Neural progenitor cell (in vitro differentiated cells): ENCODE data around the gene AQP6. TPM values are rescaled to one million over a fixed set of nuclear protein-coding genes. Genes with fewer than 3 reads are reported as not detected.
A peak's percentile ranks its signal among the peaks of the same experiment; 100 is the strongest.

Experiments
- DNase-seq: peaks from one replicate; pipeline ENCODE4 v3.0.0-alpha.2; 2016; ENCODE audit warnings: low spot score
- H2AFZ ChIP-seq: fragments of 200-600 bp; sonication (generic); replicated peaks from 2 replicates; pipeline ENCODE4 v1.6.1; 2016; ENCODE audit warnings: antibody characterized with exemption
- H3F3A ChIP-seq: fragments of 200-600 bp; sonication (generic); 2 replicates; pipeline ENCODE4 v1.6.1; 2016; ENCODE audit warnings: antibody characterized with exemption, low read depth
- H3K27ac ChIP-seq: fragments of 200-600 bp; sonication (generic); 2 replicates; pipeline ENCODE4 v1.5.1; 2016; ENCODE audit warnings: mild to moderate bottlenecking
- H3K27me3 ChIP-seq: fragments of 200-600 bp; sonication (generic); 2 replicates; pipeline ENCODE4 v1.6.1; 2016; ENCODE audit warnings: mild to moderate bottlenecking, moderate library complexity
- H3K36me3 ChIP-seq: fragments of 200-600 bp; sonication (generic); 2 replicates; pipeline ENCODE4 v1.5.1; 2016
- H3K4me1 ChIP-seq: fragments of 200-600 bp; sonication (generic); 2 replicates; pipeline ENCODE4 v1.6.1; 2016; ENCODE audit warnings: mixed run types
- H3K4me2 ChIP-seq: fragments of 200-600 bp; sonication (generic); 2 replicates; pipeline ENCODE4 v1.6.1; 2016
- H3K4me3 ChIP-seq: fragments of 200-600 bp; sonication (generic); 2 replicates; pipeline ENCODE4 v1.5.1; 2016
- H3K79me2 ChIP-seq: fragments of 200-600 bp; sonication (generic); 2 replicates; pipeline ENCODE4 v1.6.1; 2016; ENCODE audit warnings: low read depth
- H3K9ac ChIP-seq: fragments of 200-600 bp; sonication (generic); 2 replicates; pipeline ENCODE4 v1.6.1; 2016
- H3K9me3 ChIP-seq: fragments of 200-600 bp; sonication (generic); 2 replicates; pipeline ENCODE4 v1.5.1; 2016; ENCODE audit warnings: low read depth
- H4K20me1 ChIP-seq: fragments of 200-600 bp; sonication (generic); 2 replicates; pipeline ENCODE4 v1.6.1; 2016; ENCODE audit warnings: low read depth
- H3K27ac Mint-ChIP-seq: 3 replicates; pipeline ENCODE4 v1.8.0; 2021; ENCODE audit warnings: mixed read lengths
- H3K27me3 Mint-ChIP-seq: 2 replicates; pipeline ENCODE4 v1.8.0; 2022; ENCODE audit warnings: low read depth, mild to moderate bottlenecking, inconsistent platforms, moderate library complexity, mixed read lengths; ENCODE audit not compliant: insufficient read depth
- H3K36me3 Mint-ChIP-seq: 3 replicates; pipeline ENCODE4 v1.8.0; 2021; ENCODE audit warnings: mixed read lengths
- H3K4me1 Mint-ChIP-seq: 3 replicates; pipeline ENCODE4 v1.8.0; 2021; ENCODE audit warnings: mixed read lengths
- H3K4me3 Mint-ChIP-seq: 3 replicates; pipeline ENCODE4 v1.8.0; 2021; ENCODE audit warnings: mild to moderate bottlenecking, moderate library complexity, mixed read lengths
- H3K9me3 Mint-ChIP-seq: 3 replicates; pipeline ENCODE4 v1.8.0; 2020; ENCODE audit warnings: mixed read lengths
- EZH2 ChIP-seq: fragments of 200-600 bp; sonication (generic); IDR thresholded peaks from 2 replicates; pipeline ENCODE4 v1.6.1; 2017; ENCODE audit warnings: antibody characterized with exemption, mild to moderate bottlenecking, moderate library complexity
- EZH2phosphoT487 ChIP-seq: fragments of 200-600 bp; sonication (generic); IDR thresholded peaks from 2 replicates; pipeline ENCODE4 v1.6.1; 2017; ENCODE audit warnings: antibody characterized with exemption
- total RNA-seq: library from RNA; depleted of rRNA; stranded (reverse); fragments of >200 nt; gene quantifications from 2 replicates; pipeline ENCODE4 v1.2.3, GENCODE V29; 2015; ENCODE audit warnings: low replicate concordance
- TF ChIP-seq, protein P1 (sequence below): fragments of 200-600 bp; sonication (generic); IDR thresholded peaks from 2 replicates; pipeline ENCODE4 v1.5.1; 2017; ENCODE audit warnings: antibody characterized with exemption, mild to moderate bottlenecking

Gene AQP6
- total RNA-seq, 1 donor from 2014 or later: not detected

DNA sequence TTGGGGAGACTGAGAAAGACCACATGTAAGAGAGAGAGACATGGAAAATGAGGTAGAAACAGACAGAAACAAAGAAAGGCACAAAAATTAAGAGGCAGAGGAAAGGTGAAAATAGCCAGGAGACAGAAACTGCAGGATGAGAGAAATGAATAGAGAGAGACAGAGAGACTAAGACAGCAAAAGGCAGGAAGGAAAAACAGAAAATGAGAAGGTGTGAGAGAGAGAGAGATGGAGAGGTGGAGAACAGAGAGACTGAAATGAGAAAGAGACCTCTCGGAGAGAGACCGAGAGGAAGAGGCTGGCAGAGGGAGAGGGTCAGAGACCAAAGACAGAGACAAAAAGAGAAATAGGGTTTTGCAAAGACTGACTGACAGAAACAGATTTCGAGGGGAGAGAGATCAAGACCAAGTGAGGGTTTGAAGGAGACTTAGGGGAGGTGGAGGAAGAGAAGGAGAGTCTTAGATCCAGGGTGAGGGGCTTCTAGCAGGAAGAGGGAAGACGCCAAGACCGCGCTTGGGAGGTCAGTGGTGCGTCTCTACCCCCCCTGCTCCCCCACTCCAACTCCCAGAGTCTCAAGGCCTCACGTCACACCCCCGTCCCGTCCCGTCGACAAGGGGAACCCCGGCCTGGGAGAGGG, 12.2 kb upstream of the AQP6 start:
- peak overlapping the region; percentile 41 for H3K4me3 ChIP-seq
- H3F3A ChIP-seq: peaks cover 19% of the 10 kb centered on the region
- peak overlapping the region; percentile 78 for H2AFZ ChIP-seq
- Mint-ChIP-seq H3K36me3 (no peaks in the 10 kb centered on the region), H3K9me3 (no peaks in the 10 kb centered on the region), H3K27ac (no peak overlapping the region), H3K4me1 (peaks cover 39% of the 10 kb centered on the region), H3K4me3 (peak overlapping the region; percentile 44), H3K27me3 (peaks cover 30% of the 10 kb centered on the region)
- no peak overlapping the region for H3K27ac ChIP-seq
- TF ChIP-seq, protein P1, sequence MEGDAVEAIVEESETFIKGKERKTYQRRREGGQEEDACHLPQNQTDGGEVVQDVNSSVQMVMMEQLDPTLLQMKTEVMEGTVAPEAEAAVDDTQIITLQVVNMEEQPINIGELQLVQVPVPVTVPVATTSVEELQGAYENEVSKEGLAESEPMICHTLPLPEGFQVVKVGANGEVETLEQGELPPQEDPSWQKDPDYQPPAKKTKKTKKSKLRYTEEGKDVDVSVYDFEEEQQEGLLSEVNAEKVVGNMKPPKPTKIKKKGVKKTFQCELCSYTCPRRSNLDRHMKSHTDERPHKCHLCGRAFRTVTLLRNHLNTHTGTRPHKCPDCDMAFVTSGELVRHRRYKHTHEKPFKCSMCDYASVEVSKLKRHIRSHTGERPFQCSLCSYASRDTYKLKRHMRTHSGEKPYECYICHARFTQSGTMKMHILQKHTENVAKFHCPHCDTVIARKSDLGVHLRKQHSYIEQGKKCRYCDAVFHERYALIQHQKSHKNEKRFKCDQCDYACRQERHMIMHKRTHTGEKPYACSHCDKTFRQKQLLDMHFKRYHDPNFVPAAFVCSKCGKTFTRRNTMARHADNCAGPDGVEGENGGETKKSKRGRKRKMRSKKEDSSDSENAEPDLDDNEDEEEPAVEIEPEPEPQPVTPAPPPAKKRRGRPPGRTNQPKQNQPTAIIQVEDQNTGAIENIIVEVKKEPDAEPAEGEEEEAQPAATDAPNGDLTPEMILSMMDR: no peak
- TF ChIP-seq EZH2phosphoT487 (no peak), EZH2 (peak; percentile 75)
- peaks cover 23% of the 10 kb centered on the region for H4K20me1 ChIP-seq
- no peaks in the 10 kb centered on the region for H3K9me3 ChIP-seq
- peaks cover 37% of the 10 kb centered on the region for H3K4me1 ChIP-seq
- no peaks in the 10 kb centered on the region for H3K79me2 ChIP-seq
- no peak overlapping the region for H3K9ac ChIP-seq
- no peaks in the 10 kb centered on the region for H3K36me3 ChIP-seq
- DNase-seq: no peak
- peaks cover 92% of the 10 kb centered on the region for H3K27me3 ChIP-seq
- peak overlapping the region; percentile 77 for H3K4me2 ChIP-seq

DNA sequence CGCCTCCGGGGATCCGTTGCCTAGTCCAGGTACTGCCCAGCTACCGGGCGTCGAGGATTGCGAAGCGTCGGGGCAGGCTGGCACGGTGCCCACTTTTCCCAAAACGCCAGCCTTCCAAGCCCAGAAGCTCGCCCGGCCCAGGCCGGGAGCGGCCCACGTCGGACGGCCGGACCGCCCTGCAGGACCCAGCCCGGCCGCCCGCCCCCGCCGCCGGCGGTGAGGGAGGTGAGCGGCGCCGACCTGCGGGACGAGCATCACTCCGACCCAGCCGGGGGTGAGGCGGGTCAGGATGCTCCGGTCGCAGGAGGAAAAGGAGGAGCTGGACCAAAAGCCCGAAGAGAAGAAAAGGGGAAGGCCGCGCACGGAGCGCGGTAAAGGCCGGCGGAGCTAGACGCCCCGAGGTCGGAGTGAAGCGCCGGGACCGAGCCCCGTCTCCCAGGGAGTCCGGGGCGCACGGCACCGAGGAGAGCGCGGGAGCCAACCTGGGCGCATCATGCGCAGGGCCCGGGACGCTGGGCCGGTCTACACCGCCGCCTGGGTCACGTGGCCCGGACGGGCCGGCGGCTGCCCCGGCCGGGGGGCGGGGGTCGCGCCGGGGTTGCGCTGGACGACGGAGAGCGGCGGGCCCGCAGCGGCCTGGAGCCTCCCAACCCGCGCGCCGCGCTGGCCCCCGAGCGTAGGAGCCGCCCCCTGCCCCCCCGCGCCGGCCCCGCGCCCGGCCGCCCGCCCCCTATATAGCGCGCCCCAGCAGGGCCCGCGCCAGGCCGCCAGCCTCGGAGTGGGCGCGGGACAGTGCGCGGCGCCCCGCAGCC, 11.4 kb upstream of the AQP6 start, which contains the start of gene AQP5:
TSS of gene AQP5 (plus strand) at position 762 of the 812 bp plus-strand sequence. CDS start 146 bp downstream, outside the sequence.
- H3K4me2 ChIP-seq: peak within 1 kb of the TSS; percentile 77
- H3K27me3 ChIP-seq: peaks cover 95% of the 10 kb centered on the region
- Mint-ChIP-seq H3K4me3 (peak within 1 kb of the TSS; percentile 48), H3K36me3 (no peaks in the 10 kb centered on the region), H3K27me3 (peaks cover 30% of the 10 kb centered on the region), H3K9me3 (no peaks in the 10 kb centered on the region), H3K27ac (no peak within 1 kb of the TSS), H3K4me1 (peaks cover 40% of the 10 kb centered on the region)
- H3F3A ChIP-seq: peaks cover 19% of the 10 kb centered on the region
- H4K20me1 ChIP-seq: peaks cover 23% of the 10 kb centered on the region
- DNase-seq: peak; percentile 64
- no peaks in the 10 kb centered on the region for H3K36me3 ChIP-seq
- peak within 1 kb of the TSS; percentile 78 for H2AFZ ChIP-seq
- H3K27ac ChIP-seq: no peak within 1 kb of the TSS
- no peak within 1 kb of the TSS for H3K9ac ChIP-seq
- H3K4me1 ChIP-seq: peaks cover 32% of the 10 kb centered on the region
- no peaks in the 10 kb centered on the region for H3K79me2 ChIP-seq
- H3K9me3 ChIP-seq: no peaks in the 10 kb centered on the region
- TF ChIP-seq, protein P1: no peak
- TF ChIP-seq EZH2phosphoT487 (peak; percentile 86), EZH2 (peak; percentile 90)
- peak within 1 kb of the TSS; percentile 41 for H3K4me3 ChIP-seq

DNA sequence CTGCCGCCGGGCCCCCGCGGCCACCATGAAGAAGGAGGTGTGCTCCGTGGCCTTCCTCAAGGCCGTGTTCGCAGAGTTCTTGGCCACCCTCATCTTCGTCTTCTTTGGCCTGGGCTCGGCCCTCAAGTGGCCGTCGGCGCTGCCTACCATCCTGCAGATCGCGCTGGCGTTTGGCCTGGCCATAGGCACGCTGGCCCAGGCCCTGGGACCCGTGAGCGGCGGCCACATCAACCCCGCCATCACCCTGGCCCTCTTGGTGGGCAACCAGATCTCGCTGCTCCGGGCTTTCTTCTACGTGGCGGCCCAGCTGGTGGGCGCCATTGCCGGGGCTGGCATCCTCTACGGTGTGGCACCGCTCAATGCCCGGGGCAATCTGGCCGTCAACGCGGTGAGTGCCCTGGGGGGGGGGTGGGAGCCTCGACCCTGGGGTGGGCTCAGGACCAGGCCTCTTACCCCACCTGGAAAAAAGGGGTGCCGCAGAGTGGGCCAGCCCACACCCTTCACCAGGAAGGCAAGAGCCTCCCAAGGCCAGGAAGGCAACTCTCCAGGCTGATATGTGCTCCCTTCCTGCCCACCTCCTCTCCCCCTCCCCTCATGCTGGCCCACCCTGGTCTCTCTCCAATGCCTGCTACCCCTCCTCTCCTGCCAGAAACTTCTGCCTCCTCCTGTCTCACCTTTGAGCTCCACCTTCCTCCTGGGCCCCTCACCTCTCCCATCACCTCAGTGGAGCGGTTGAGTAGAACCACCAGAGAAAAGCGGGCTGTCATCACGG, 10.6 kb upstream of the AQP6 start:
- Histone ChIP-seq H3F3A (peaks cover 19% of the 10 kb centered on the region), H4K20me1 (peaks cover 23% of the 10 kb centered on the region), H3K27me3 (peaks cover 95% of the 10 kb centered on the region), H3K4me3 (no peak overlapping the region), H3K4me2 (peak overlapping the region; percentile 55), H3K9ac (no peak overlapping the region), H3K36me3 (no peaks in the 10 kb centered on the region), H3K79me2 (no peaks in the 10 kb centered on the region), H3K27ac (no peak overlapping the region), H3K4me1 (peaks cover 28% of the 10 kb centered on the region), H2AFZ (no peak overlapping the region), H3K9me3 (no peaks in the 10 kb centered on the region)
- Mint-ChIP-seq H3K27ac (no peak overlapping the region), H3K9me3 (no peaks in the 10 kb centered on the region), H3K36me3 (no peaks in the 10 kb centered on the region), H3K4me3 (peak overlapping the region; percentile 48), H3K27me3 (peaks cover 29% of the 10 kb centered on the region), H3K4me1 (peaks cover 40% of the 10 kb centered on the region)
- TF ChIP-seq, protein P1: no peak
- no peak for TF ChIP-seq EZH2phosphoT487
- no peak for TF ChIP-seq EZH2
- DNase-seq: peak; percentile 57
